Upper lobe of left lung (tissue), 6 donors: ENCODE measurements around the gene RAB11FIP4. TPM values are rescaled to one million over a fixed set of nuclear protein-coding genes. Genes with fewer than 3 reads are reported as not detected.
A peak's percentile ranks its signal among the peaks of the same experiment; 100 is the strongest.

Experiments
- ATAC-seq, 2 donors: fragments of 200-7000 bp; cut with Tn5 transposase; one replicate each; pipeline ENCODE4 v1.9.1; 2022; ENCODE audit warnings: mild to moderate bottlenecking in 2 of 2, moderate library complexity in 2 of 2; ENCODE audit not compliant: low FRiP score in 2 of 2
- DNase-seq, 2 donors: peaks; one replicate each; pipeline ENCODE4 v3.0.0-alpha.2; 2019 to 2020
- H3K27ac ChIP-seq, 4 donors: fragments of 200-600 bp; sonication (generic); one replicate each; pipeline ENCODE4 v1.5.1; 2016 to 2019
- H3K27me3 ChIP-seq, 4 donors: fragments of 200-600 bp; sonication (generic); one replicate each; pipeline ENCODE4 v1.5.1; 2017 to 2019
- H3K36me3 ChIP-seq, 4 donors: fragments of 200-600 bp; sonication (generic); one replicate each; pipeline ENCODE4 v1.5.1; 2016 to 2019
- H3K4me1 ChIP-seq, 4 donors: fragments of 200-600 bp; sonication (generic); one replicate each; pipeline ENCODE4 v1.5.1; 2018 to 2019
- H3K4me3 ChIP-seq, 4 donors: fragments of 200-600 bp; sonication (generic); one replicate each; pipeline ENCODE4 v1.5.1; 2017 to 2019; ENCODE audit warnings: mild to moderate bottlenecking in 2 of 4, moderate library complexity in 1 of 4
- H3K9me3 ChIP-seq, 4 donors: fragments of 200-600 bp; sonication (generic); one replicate each; pipeline ENCODE4 v1.5.1; 2018 to 2019
- CTCF ChIP-seq, 6 experiments: fragments of 450-650 bp in 4 of 6; fragments of 200-600 bp in 2 of 6; sonication (generic) in 2 of 6; IDR thresholded peaks; one replicate each; pipeline ENCODE4 v1.5.1; 2016 to 2019; ENCODE audit warnings: antibody characterized with exemption in 6 of 6
- EP300 ChIP-seq, 4 donors: sonication (generic); formaldehyde crosslinking; IDR thresholded peaks; one replicate each; pipeline ENCODE4 v1.5.1; 2017; ENCODE audit warnings: antibody characterized with exemption in 4 of 4, control low read depth in 2 of 4
- POLR2A ChIP-seq, 4 donors: fragments of 450-650 bp; IDR thresholded peaks; one replicate each; pipeline ENCODE4 v1.5.1; 2016 to 2017; ENCODE audit warnings: antibody characterized with exemption in 4 of 4, mild to moderate bottlenecking in 2 of 4
- POLR2AphosphoS5 ChIP-seq, 2 donors: sonication (generic); formaldehyde crosslinking; IDR thresholded peaks; one replicate each; pipeline ENCODE4 v1.5.1; 2017; ENCODE audit warnings: antibody characterized with exemption in 2 of 2
- WGBS, 2 donors: methylation state at CpG; one replicate each; pipeline ENCODE4 v1.1.5; 2017 to 2018; 5-methylcytosine and 5-hydroxymethylcytosine counted together
- total RNA-seq, 6 donors: library from RNA; depleted of rRNA in 4 of 6; stranded (reverse); fragments of >200 nt in 4 of 6; gene quantifications; one replicate each; pipeline versions ENCODE4 v1.1.0 to v1.2.1, GENCODE V29; 2016 to 2021
- donor health status: DM: no; HTN: no; CAD: no; lungs with moderate emphysema.
- donor health status: DM: no; HTN: yes; CAD: no; lungs with severe emphysema.

Gene RAB11FIP4
- total RNA-seq, 6 donors from 2014 or later: 15.2 to 36.1 (median 23.3) TPM

- Histone ChIP-seq H3K9me3 (no peaks in the 10 kb centered on the region), H3K36me3 (no peaks in the 10 kb centered on the region), H3K27ac (no peak overlapping the region), H3K27me3 (no peaks in the 10 kb centered on the region), H3K4me3 (no peak overlapping the region), H3K4me1 (peaks cover 0 to 4% (median 0%) of the 10 kb centered on the region in 4 donors)
- WGBS, 2 donors: 78 to 82% methylated on average over 10 of the region's 10 CpGs
- ATAC-seq: peak in 1 of 2 donors; percentile 7
- TF ChIP-seq POLR2A (IDR thresholded peaks at IDR 0.05) (no peak), CTCF (IDR thresholded peaks at IDR 0.05) (no peak), POLR2AphosphoS5 (IDR thresholded peaks at IDR 0.05) (no peak), EP300 (IDR thresholded peaks at IDR 0.05) (no peak)
- DNase-seq: no peak
Observed at GRCh38 chr17:31417051-31417792, 25.7 kb downstream of the RAB11FIP4 start.

DNA sequence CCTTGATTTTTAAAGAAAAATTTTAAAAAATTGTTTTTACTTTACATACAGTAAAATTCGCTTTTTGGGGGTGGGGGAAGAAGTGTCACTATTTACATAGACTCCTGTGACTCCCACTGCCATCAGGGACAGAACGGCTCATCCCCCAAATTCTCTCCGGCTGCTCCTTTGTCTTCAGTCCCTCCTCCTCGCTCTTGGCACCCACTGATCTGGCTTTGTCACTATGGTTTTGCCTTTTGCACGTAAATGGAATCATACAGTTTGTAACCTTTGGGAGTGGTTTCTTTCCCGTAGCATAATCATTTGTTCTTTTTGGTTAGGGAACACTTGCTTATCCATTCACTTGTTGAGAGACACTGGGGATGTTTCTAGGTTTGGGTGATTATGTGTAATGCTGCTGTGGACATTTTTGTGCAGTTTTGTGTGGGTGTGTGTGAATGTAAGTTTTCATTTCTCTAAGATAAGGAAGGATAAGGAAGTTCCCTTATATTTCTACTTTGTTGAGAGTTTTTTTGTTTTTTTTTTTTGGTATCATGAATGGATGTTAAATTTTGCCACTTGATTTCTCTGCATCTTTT, 27.4 kb downstream of the RAB11FIP4 start:
- Histone ChIP-seq H3K9me3 (no peaks in the 10 kb centered on the region), H3K4me3 (no peak overlapping the region), H3K27ac (no peak overlapping the region), H3K36me3 (no peaks in the 10 kb centered on the region), H3K4me1 (peaks cover 0 to 4% (median 0%) of the 10 kb centered on the region in 4 donors), H3K27me3 (no peaks in the 10 kb centered on the region)
- ATAC-seq: no peak
- WGBS, 2 donors: 43 to 70% methylated on average over 6 of the region's 6 CpGs
- TF ChIP-seq POLR2AphosphoS5 (IDR thresholded peaks at IDR 0.05) (no peak), CTCF (IDR thresholded peaks at IDR 0.05) (no peak), EP300 (IDR thresholded peaks at IDR 0.05) (no peak), POLR2A (IDR thresholded peaks at IDR 0.05) (no peak)
- DNase-seq: no peak

- no peaks in the 10 kb centered on the region for H3K27me3 ChIP-seq
- no peak for TF ChIP-seq CTCF (IDR thresholded peaks at IDR 0.05)
- no peak for TF ChIP-seq EP300 (IDR thresholded peaks at IDR 0.05)
- TF ChIP-seq POLR2AphosphoS5 (IDR thresholded peaks at IDR 0.05): no peak
- TF ChIP-seq POLR2A (IDR thresholded peaks at IDR 0.05): no peak
- DNase-seq: no peak
- no peaks in the 10 kb centered on the region for H3K36me3 ChIP-seq
- H3K4me3 ChIP-seq: no peak overlapping the region
- no peak overlapping the region for H3K27ac ChIP-seq
- H3K4me1 ChIP-seq: no peaks in the 10 kb centered on the region
- ATAC-seq: no peak
- no peaks in the 10 kb centered on the region for H3K9me3 ChIP-seq
- 77 to 87% methylated on average over 3 of the region's 3 CpGs for WGBS, 2 donors
Observed at GRCh38 chr17:31422443-31422842, 31.0 kb downstream of the RAB11FIP4 start.

DNA sequence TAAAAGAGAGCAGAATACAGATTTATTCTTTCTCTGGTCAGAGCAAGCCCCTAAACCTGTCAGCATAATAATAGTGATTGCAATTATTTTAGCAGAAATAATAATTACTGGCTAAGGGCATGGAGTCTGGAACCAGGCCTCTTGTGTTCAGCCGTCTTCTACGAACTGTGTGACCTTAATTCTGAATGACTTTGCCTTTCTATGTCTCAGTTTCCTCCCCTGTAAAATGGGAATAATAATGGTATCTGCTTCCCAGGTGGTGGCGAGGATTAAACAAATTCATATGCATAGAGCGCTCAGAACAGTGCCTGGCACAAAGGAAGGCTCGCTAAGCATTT, 33.4 kb downstream of the RAB11FIP4 start:
- DNase-seq: no peak
- 70 to 78% methylated on average over 5 of the region's 5 CpGs for WGBS, 2 donors
- ATAC-seq: no peak
- no peaks in the 10 kb centered on the region for H3K4me1 ChIP-seq
- no peaks in the 10 kb centered on the region for H3K27me3 ChIP-seq
- no peak for TF ChIP-seq POLR2AphosphoS5 (IDR thresholded peaks at IDR 0.05)
- TF ChIP-seq CTCF (IDR thresholded peaks at IDR 0.05): no peak
- TF ChIP-seq EP300 (IDR thresholded peaks at IDR 0.05): no peak
- no peak for TF ChIP-seq POLR2A (IDR thresholded peaks at IDR 0.05)
- no peaks in the 10 kb centered on the region for H3K9me3 ChIP-seq
- no peak overlapping the region for H3K4me3 ChIP-seq
- H3K27ac ChIP-seq: no peak overlapping the region
- H3K36me3 ChIP-seq: no peaks in the 10 kb centered on the region
